ENCODE measurements around the gene ANGEL1. TPM values are rescaled to one million over a fixed set of nuclear protein-coding genes. Genes with fewer than 3 reads are reported as not detected.

ANGEL1 gene
- total RNA-seq, 1 experiment from 2014 or later, result 19.1 TPM

DNA sequence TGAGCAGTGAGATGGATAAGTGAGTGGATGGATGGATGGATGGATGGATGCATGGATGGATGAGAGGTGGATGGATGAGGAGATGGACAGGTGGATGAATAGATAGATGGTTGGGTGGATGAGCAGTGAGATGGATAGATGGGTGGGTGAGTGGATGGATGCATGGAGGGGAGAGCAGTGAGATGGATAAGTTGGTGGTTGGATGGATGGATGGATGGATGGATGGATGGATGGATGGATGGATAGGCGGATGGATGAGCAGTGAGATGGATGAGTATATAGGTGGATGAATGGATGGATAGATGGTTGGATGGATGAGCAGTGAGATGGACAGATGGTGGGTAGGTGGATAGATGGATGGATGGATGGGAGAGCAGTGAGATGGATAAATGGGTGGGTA is 44.1 kb upstream of the ANGEL1 start:
- BruUV-seq (replicated peaks), result no TSS peak
- H3K27ac ChIP-seq (ENCODE audit: low read length), result no peak overlapping the region
- DNase-seq (ENCODE audit: low read depth, low spot score) (no peak), ATAC-seq (no peak)
- POLR2A ChIA-PET, result no interaction called here
- H3K4me1 ChIP-seq (ENCODE audit: control insufficient read depth, insufficient read depth, low read length), result no peaks in the 10 kb centered on the region
- H3K9me3 ChIP-seq (ENCODE audit: control insufficient read depth, insufficient read depth, low read depth, low read length), result no peaks in the 10 kb centered on the region
- H3K36me3 ChIP-seq (ENCODE audit: control insufficient read depth, insufficient read depth, low read length), result no peaks in the 10 kb centered on the region
- in situ Hi-C loops (cut with HindIII; ENCODE audit: low pct_unique_long_range_greater_than_20kb, low sequenced_read_pairs) (no loop called here), intact Hi-C loops (cut with micrococcal nuclease; ENCODE audit: unreplicated experiment) (no loop called here)
- TF ChIP-seq SIN3A (IDR thresholded peaks at IDR 0.05; ENCODE audit: borderline replicate concordance, insufficient read depth, low read depth, low read length), result no peak
- TF ChIP-seq, protein P1, sequence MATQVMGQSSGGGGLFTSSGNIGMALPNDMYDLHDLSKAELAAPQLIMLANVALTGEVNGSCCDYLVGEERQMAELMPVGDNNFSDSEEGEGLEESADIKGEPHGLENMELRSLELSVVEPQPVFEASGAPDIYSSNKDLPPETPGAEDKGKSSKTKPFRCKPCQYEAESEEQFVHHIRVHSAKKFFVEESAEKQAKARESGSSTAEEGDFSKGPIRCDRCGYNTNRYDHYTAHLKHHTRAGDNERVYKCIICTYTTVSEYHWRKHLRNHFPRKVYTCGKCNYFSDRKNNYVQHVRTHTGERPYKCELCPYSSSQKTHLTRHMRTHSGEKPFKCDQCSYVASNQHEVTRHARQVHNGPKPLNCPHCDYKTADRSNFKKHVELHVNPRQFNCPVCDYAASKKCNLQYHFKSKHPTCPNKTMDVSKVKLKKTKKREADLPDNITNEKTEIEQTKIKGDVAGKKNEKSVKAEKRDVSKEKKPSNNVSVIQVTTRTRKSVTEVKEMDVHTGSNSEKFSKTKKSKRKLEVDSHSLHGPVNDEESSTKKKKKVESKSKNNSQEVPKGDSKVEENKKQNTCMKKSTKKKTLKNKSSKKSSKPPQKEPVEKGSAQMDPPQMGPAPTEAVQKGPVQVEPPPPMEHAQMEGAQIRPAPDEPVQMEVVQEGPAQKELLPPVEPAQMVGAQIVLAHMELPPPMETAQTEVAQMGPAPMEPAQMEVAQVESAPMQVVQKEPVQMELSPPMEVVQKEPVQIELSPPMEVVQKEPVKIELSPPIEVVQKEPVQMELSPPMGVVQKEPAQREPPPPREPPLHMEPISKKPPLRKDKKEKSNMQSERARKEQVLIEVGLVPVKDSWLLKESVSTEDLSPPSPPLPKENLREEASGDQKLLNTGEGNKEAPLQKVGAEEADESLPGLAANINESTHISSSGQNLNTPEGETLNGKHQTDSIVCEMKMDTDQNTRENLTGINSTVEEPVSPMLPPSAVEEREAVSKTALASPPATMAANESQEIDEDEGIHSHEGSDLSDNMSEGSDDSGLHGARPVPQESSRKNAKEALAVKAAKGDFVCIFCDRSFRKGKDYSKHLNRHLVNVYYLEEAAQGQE (IDR thresholded peaks at IDR 0.05; ENCODE audit: insufficient read depth in 1 of 2, low read depth in 2 of 2, low read length in 1 of 2), result no peak
- TF ChIP-seq, protein P2, sequence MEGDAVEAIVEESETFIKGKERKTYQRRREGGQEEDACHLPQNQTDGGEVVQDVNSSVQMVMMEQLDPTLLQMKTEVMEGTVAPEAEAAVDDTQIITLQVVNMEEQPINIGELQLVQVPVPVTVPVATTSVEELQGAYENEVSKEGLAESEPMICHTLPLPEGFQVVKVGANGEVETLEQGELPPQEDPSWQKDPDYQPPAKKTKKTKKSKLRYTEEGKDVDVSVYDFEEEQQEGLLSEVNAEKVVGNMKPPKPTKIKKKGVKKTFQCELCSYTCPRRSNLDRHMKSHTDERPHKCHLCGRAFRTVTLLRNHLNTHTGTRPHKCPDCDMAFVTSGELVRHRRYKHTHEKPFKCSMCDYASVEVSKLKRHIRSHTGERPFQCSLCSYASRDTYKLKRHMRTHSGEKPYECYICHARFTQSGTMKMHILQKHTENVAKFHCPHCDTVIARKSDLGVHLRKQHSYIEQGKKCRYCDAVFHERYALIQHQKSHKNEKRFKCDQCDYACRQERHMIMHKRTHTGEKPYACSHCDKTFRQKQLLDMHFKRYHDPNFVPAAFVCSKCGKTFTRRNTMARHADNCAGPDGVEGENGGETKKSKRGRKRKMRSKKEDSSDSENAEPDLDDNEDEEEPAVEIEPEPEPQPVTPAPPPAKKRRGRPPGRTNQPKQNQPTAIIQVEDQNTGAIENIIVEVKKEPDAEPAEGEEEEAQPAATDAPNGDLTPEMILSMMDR (IDR thresholded peaks at IDR 0.05), result no peak
- TF ChIP-seq POLR2AphosphoS5 (IDR thresholded peaks at IDR 0.05; ENCODE audit: low read depth, low read length), result no peak
- no peak for TF ChIP-seq TCF7L2 (IDR thresholded peaks at IDR 0.05; ENCODE audit: low read depth, low read length)
- H3K27me3 ChIP-seq (ENCODE audit: control insufficient read depth, insufficient read depth, low read length), result no peaks in the 10 kb centered on the region
- no peak overlapping the region for H3K4me3 ChIP-seq (ENCODE audit: low read depth in 2 of 2, low read length in 2 of 2)
- CTCF ChIA-PET, result no interaction called here

DNA sequence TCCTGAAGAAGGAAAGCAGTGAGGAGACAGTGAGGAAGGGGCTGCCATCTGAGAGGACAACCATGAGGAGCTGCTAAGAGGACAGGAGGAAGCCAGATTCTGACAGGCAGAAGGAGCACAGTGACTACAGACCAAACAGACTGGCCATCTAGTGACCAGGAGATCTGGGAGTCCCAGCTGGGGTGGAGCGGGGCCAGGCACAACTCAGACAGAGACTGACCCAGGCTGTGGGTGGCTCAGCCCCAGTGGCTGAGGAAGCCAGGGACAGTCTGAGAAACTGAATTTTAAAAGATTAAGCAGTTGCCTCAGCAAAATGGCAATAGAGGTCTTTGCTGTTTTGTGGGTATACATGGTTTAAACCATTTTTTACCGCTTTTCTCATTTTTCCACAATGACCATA is 42.4 kb upstream of the ANGEL1 start:
- CTCF ChIA-PET, result no interaction called here
- ATAC-seq (no peak), DNase-seq (ENCODE audit: low read depth, low spot score) (no peak)
- no peaks in the 10 kb centered on the region for H3K36me3 ChIP-seq (ENCODE audit: control insufficient read depth, insufficient read depth, low read length)
- intact Hi-C loops (cut with micrococcal nuclease; ENCODE audit: unreplicated experiment) (no loop called here), in situ Hi-C loops (cut with HindIII; ENCODE audit: low pct_unique_long_range_greater_than_20kb, low sequenced_read_pairs) (no loop called here)
- TF ChIP-seq, protein P2 (IDR thresholded peaks at IDR 0.05), result no peak
- TF ChIP-seq POLR2AphosphoS5 (IDR thresholded peaks at IDR 0.05; ENCODE audit: low read depth, low read length) (no peak), TCF7L2 (IDR thresholded peaks at IDR 0.05; ENCODE audit: low read depth, low read length) (no peak), SIN3A (IDR thresholded peaks at IDR 0.05; ENCODE audit: borderline replicate concordance, insufficient read depth, low read depth, low read length) (no peak)
- TF ChIP-seq, protein P1 (IDR thresholded peaks at IDR 0.05; ENCODE audit: insufficient read depth in 1 of 2, low read depth in 2 of 2, low read length in 1 of 2), result no peak
- H3K4me1 ChIP-seq (ENCODE audit: control insufficient read depth, insufficient read depth, low read length), result no peaks in the 10 kb centered on the region
- H3K27me3 ChIP-seq (ENCODE audit: control insufficient read depth, insufficient read depth, low read length), result no peaks in the 10 kb centered on the region
- no peaks in the 10 kb centered on the region for H3K9me3 ChIP-seq (ENCODE audit: control insufficient read depth, insufficient read depth, low read depth, low read length)
- no peak overlapping the region for H3K4me3 ChIP-seq (ENCODE audit: low read depth in 2 of 2, low read length in 2 of 2)
- POLR2A ChIA-PET, result no interaction called here
- BruUV-seq (replicated peaks), result no TSS peak
- no peak overlapping the region for H3K27ac ChIP-seq (ENCODE audit: low read length)

All from Panc1 (cell line).